HT-29 (cell line): ENCODE results near the gene C1orf35. TPM values are rescaled to one million over a fixed set of nuclear protein-coding genes. Genes with fewer than 3 reads are reported as not detected.

Experiments used
- DNase-seq: peaks from one replicate; pipeline ENCODE4 v3.0.0-alpha.2; 2015; ENCODE audit warnings: low spot score
- total RNA-seq: library from RNA; depleted of rRNA; stranded (reverse); fragments of >200 nt; shearing (Covaris generic); gene quantifications from 2 replicates; pipeline ENCODE4 v1.2.3, GENCODE V29; 2014; rRNA removed

C1orf35 gene
- 30.3 and 38.4 TPM in 2 replicates for total RNA-seq

DNA sequence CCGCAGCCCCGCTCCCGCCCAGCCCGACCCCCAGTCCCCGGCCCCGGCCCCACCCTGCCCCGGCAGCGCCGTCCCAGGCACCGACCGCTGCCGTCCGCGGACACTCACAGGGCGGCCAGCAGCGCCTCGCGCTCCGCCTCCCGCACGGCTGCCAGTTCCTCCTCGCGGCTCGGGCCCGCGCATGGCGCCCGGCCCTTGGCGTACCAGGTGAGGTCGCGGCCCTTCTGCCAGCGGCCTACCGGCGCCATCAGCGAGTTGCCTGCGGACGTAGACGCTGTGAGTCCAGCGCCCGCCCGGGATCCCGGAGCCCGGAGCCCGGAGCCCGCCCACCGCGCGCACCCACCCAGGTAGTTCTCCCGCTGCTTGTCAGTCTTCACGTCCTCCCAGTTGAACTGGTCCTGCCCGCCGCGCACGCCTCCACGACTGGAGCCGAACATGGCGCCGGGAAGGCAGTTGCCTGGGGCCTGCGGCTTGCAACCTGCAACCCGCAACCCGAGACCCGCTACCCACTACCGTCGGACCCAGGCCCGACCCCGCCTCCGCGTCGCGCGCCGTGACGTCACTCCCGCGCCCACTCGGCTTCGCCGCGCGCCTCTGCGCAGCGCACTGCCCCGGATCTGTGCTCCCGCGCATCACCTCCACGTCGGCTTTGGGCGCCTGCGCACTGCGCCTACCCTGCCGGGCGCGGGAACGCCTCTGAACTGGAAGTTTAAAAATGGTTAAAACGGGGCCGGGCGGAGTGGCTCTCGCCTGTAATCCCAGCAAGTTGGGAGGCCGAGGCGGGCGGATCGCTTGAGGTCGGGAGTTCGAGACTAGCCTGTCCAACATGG lies at the start of gene C1orf35:
Gene C1orf35 (minus strand): TSS at position 535 of the 830 bp plus-strand sequence. CDS start 98 bp downstream, at position 437.
- DNase-seq, result peak; percentile 89

DNA sequence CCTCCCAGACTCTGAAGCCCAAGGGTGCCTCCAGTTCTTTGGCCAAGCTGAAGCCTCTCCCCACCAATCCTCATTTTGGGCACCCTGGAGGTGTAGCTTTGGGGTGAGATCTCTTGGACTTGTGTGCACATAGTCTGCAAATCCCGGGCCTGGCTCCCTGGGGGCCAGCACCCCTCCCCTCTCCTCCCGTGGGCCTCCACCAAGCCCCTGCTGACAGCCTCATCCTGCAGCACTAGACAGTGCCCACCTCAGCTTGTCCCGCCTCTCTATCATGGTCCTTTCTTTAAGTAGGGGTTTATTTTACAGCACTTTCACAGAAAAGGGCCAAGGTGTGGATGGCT lies 49.8 kb upstream of the C1orf35 start:
- DNase-seq, result no peak

DNA sequence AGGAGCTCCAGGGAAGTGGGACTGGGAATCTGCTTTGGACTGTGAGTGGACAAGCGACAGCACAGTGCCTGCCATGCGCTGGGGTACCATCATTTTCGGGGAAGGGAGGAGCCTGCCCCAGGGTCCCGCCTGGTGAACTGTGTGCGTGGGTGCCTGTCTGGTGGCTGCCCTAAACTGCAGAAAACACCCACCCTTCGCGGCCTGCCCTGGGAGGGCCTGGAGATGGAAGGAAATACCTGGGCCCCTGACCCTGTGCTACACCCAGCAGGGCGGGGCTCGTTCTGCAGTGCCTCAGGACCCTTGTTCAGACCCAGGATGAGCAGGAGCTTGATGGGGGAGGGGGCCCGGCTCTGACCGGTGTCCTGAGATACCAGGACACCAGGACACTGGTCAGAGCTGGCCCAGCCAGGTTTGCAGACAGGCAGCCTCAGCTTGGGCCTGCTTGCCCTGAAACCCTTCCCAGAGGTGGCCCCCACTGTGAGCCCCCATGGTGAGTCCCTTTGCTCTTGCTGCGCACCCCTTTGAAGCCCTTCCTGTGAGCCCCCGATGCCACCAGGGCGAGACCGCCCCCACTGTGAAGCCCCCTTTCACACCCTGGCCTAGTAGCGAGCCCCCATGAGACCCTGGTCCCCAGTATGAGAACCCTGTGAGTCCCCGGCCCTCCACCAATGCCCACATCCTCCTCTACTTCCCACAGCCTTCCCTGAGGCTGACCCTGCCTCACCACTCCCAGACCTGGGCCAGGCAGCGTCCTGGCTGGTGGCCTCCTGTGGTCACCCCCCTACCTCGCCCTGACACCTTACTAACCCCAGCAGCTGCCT lies 49.2 kb upstream of the C1orf35 start:
- DNase-seq, result no peak

DNA sequence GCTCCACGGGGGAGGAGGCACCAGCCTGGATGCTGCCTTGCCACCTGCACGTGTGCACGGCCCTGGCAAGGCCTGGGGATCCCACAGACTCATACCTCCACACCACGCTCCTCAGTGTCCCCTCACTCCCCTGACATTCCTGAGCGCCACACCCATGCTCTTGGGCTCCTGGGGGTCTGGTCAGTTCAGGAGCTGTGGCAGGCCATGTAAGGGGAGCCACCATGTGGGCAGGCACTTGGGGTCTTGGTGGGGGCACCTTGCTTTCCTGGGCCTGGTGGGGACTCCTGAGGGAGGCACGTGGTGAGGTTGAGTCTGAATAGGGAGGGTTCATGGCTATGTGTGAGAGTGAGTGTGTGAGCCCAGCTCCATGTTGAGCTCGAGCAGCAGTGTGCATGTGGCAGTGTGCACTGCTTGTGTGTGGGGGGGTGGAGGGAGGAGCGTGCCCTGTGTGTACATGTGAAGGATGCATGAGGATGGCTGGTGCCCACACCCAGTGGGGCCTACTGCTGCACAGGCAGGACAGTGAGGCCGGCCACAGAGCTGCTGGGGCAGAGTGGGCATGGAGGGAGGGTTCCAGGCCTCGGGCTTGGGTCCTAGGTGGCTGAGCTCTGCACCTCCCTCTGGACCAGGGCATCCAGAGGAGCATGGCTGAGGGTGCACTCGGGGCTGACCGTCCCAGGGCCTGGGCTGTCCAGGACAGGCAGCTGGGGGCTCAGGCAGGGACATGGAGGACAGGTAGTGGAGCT lies 48.2 kb upstream of the C1orf35 start:
- DNase-seq, result no peak

DNA sequence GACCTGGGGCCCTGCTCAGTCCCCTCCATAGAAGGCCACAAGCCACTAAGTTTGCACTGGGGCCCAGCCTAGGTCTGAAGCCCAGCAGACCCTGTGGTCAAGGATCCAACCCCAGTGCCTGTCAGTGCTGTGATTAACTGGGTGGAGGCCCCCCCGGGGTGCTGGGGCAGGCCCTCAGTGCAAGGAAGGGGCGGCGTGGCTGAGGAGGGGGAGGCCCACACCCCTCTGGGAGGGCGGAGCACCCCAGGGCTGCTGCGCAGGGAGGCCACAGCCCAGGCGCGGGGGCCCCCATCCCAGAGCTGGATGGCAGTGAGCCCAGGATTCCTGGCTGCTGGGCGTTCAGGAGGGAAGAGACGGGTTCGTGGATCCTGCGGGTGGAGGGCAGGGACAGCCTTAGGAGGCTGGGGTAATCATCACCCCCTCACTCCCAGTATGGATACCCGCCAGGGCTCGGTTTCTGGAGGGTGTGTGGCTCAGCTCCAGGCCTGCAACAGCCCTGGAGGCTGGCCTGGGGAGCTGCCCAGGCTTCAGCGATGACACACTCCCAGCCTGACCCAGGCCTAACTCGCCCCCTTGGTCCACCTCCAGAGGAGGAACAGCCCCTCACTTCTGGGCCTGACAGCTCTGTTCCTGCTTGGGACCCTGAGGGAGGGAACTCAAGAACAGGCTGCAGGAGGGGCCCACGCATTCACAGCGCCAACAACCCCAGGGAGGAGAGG lies 47.5 kb upstream of the C1orf35 start:
- peak; percentile 22 for DNase-seq

DNA sequence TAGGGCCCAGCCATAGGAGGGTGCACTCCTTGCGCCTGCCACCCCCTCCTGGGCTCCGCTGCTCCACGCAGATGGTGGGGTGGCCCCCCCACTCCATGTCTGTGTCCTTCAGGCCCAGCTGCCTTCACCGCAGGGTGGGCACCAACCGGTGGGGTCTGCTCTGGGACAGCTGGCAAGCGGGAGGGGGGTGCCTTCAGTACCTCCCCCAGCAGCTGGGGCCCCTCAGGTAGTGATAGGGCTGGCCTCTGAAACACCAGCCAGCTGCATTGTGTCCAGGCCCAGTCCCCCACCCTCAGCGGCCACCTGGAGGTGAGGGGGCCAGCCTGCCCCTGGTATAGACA lies 47.0 kb upstream of the C1orf35 start:
- DNase-seq, result no peak

DNA sequence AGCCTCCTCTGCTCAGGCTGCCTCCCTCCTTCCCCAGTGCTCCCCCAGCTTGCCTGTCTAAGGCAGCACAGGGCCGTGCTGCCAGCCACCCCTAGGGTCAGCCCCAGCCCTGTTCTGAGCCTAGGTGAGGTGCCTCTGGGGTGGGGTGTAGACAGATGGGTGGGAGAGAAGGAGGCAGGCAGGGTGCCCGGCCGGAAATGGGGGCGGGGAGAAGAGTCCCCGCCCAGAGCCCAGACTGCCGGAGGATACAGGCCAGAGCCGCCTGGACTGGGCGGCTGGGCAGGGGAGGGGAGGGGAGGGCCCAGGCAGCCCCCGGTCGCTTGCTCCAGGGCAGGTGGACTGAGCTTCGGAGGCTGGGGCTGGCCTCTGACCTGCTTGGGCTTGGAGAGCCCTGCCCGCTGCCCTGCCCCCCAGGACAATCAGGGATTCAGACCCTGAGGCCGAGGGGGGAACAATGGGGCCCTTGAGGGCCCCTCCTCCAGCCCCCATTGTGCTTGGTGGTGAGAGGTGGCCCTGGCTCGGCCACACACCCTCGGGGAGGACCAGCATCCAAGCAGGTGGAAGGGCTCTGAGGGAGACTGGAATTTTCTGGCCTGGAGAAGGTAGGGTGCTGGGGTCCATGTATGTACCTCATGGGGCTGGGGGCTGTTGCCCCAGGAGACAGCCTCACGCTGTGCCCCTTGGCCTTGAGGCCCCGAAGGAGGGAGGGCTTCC lies 46.4 kb upstream of the C1orf35 start, which contains the start of gene GJC2:
Gene GJC2 (plus strand): TSS at position 525 of the 714 bp plus-strand sequence. CDS start 7,829 bp downstream, outside the sequence.
- DNase-seq, result peak; percentile 87

DNA sequence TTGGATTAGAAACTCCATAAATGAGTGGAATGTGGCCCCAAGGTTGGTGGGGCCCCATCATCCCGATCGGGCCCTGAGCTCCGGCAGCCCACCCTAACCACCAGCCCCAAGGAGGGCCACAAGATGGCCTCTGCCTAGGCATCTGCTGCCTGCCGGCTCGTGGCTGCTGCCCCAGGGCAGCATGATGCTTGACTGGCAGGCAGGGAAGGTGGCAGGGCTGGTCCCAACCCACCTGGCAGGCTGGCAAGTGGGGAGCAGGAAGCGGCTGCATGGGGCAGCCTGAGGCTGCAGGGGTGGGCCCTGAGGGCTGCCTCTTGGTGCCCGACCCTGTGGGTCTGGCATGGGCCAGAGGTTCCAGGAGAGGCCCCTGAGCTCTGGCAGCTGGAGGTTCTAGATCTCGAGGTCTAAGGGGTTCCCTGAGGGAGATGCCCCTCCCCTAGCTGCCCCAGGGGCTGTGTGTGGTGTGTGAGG lies 45.8 kb upstream of the C1orf35 start:
- DNase-seq, result peak; percentile 65

DNA sequence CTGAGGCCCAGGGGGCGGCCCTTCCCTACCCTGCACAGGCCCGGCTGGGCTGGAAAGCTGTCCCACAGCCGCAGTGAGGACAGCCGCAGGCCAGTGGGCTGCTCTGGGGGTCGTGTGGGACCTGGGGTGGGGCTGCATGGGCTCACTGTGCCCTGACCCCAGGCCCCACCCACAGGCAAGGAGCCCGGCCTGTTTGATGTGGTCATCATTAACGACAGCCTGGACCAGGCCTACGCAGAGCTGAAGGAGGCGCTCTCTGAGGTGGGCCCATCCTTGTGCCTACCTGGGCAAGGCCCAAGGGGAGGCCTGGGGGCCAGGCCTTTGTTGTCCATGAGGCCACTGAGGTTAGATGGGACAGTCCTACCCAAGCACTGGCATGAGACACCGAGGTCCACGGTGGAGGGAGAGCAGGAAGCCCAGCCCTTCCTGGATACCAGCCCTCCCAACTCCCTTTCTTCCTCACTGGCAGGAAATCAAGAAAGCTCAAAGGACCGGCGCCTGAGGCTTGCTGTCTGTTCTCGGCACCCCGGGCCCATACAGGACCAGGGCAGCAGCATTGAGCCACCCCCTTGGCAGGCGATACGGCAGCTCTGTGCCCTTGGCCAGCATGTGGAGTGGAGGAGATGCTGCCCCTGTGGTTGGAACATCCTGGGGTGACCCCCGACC lies 45.2 kb upstream of the C1orf35 start:
- DNase-seq, result peak; percentile 62

DNA sequence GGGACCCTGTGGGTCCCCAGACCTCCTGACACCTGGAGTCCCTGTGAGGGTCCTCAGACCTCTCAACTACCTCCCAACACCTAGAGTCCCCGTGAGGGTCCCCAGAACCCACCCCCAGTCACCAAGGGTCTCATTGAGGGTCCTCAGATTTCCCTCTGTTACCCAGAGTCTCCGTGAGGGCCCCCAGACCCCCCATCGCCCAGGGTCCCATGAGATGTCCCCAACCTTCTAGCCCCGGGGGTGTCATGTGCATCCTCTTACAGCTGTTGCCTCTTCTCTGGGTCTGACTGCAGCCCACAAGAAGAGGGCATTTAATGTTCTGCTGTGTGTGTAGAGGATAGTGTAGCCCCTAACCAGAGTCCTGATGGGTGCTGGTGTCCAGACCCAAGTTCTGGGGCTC lies 44.6 kb upstream of the C1orf35 start:
- no peak for DNase-seq

DNA sequence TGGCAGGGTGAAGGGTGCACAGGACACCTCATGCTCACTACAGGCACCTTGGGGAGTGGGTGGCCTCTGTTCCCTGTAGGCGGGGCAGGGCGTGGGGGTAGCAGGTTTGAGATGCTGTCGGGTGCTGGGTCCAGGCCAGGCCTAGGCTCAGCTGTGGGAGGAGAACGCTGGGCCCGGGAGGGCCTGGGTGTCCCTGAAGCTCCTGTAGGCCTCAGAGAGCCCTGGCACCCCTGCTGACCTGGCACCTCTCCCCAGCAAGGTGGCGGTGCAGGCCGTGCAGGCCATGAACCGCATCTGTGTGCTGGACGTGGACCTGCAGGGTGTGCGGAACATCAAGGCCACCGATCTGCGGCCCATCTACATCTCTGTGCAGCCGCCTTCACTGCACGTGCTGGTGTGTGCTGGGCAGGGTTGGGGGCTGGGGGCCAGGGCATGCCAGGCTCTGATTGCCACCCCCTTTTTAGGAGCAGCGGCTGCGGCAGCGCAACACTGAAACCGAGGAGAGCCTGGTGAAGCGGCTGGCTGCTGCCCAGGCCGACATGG lies 44.1 kb upstream of the C1orf35 start:
- no peak for DNase-seq

DNA sequence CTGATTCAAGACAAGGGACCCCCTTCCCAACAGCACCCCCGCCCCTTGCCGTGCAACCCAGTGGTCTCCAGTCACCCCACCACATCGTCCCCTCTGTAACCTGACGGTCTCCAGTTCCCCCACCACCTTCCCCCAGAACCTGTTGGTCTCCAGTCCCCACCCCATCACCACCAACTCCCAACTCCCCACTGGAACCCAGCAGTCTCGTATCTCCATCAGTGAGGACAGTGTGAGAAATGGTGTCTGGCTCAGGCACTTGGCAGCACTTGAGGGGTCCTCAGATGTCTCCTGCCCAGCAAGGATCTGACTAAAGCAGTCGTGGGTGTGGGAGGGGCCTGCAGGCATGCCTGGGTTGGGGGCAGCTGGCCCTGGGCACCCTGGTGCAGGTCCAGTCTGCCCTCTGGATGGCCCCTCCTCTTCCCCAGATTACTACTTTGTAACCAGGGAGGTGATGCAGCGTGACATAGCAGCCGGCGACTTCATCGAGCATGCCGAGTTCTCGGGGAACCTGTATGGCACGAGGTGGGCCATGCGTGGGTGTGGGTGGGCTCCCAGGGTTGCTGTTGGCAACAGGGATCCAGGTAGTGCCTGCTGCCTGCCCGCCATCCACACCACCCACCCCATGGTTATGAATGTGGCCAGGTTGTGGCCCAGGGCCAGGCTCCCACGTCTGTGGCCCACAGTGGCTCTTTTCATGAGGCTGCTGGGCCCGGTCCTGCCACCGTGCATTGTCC lies 43.5 kb upstream of the C1orf35 start:
- no peak for DNase-seq

DNA sequence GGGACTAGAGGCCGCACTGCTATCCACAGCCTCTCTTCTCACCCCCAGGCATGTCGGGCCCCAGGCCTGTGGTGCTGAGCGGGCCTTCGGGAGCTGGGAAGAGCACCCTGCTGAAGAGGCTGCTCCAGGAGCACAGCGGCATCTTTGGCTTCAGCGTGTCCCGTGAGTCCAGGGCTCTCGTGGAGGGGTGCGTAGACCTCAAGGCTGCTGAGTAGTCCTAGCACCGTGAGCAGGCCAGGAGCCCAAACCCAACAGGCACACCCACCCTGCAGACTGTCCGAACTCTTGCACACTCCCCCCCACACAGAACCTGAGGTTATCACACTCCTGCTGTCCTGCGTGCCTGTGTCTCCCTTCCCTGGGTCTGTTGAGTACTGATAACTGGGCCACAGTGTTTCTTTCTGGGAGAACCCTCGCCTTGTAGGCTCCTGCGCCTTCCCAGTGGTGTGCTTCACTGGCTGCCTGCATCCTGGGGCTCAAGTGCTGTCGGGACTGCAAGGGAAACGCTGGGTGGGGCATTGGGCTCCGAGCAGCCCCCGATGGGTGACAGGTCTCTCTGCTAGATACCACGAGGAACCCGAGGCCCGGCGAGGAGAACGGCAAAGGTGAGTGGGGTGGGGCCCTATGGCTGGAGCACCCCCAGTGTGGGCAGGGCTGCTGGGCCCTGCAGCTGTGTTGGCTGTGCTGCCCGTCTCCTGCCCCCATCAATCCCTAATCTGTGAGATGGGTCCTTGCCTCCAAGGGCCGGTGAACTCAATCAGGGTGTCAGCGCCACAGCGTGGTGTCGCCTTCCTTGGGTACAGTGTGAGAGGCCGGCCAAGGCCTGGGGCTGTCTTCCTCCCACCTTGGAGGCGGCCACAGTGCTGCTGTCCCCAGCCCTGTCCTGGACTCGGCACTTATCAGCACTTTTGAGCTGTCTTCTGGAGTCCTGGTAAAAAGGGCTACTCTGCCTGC lies 42.6 kb upstream of the C1orf35 start:
- no peak for DNase-seq

DNA sequence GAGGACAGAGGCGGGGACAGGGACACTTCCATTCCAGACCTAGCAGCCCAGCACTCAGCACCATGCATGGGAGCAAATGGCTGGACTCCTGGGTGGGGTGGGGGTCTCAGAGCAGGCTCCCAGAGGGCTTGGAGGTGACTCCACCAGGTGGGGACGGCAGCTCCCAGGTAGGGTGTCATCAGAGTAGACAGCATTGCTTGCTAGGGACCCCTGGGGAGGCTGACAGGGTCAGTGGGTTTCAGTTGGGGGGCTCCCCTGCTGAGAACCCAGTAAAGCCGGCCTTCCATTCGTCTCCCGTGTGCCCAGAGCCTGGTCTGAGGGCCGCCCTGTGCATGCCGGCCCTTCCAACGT lies 41.8 kb upstream of the C1orf35 start:
- no peak for DNase-seq

DNA sequence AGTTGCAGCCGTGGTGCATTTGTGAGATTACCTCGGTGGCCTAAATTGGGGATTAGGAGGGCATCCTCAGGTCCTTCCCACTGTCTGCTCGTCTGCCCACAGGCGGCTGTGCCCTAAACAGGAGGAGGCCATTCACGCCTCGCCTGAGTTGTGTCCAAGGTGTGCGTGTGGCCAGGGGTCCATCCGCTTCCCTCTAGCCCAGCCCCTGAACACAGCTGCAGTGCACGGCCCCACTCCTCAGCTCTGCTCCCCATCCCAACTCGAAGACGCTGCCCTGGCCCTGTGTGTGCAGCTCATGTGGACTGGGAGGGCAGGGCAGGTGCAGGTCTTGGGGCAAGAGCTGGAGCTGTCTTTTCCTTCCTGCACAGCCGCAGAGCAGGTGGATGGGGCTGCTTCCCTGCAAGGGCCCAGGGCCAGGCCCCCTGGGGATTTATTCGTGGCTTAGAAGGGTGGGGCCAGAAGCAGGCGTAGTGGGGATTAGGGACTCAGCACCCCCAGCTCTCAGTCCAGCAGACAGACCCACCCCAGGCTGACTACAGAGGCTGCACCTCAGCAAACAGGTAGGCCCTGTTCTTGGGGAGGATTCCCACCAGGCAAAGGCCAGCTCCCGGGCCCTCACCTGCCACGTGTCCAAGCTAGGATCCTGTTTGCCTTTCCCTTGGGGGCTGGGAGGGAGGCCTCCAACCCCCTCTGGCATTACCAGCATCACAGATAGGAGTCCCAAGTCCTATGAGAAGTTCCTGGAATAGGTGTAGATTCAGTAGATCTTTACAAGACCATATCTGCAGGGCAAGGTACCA lies 41.3 kb upstream of the C1orf35 start:
- DNase-seq, result peak; percentile 30

DNA sequence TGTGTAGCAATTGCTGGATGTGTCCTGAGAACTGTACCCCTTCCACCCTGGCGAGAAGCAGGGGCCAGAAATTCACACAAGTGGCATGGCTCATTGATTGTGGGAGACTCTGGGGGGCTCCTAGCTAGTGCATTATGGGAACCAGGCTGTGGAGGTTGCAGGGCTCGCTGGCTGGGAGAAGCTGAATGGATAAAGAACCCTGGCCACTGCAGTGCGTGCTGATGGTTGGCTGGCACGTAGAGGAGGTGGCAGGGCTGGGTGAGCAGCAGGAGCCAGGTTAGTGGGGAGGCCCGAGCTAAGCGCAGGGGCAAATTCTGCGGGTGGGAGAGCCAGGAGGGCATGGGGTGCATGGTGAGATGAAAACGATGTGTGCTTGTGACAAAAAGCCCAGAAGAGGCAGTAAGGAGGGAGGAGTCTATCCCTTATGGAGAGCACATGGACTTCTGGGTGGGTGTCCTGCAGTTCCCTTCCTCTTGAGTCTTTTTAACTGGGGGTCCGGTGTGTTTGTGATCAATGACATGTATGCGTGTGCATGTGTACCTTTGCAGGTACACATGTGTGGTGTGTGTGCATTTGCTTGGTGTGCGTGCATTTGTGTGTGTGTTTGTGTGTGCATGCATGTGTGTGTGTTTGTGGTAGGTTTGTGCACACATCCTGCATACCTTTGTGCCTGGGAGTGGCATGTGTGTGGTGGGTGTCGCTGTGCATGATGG lies 40.5 kb upstream of the C1orf35 start:
- DNase-seq, result no peak
